ENCODE results near the gene VENTX. TPM values are rescaled to one million over a fixed set of nuclear protein-coding genes. Genes with fewer than 3 reads are reported as not detected.

VENTX gene
- total RNA-seq, 3 donors from 2014 or later = not detected

DNA sequence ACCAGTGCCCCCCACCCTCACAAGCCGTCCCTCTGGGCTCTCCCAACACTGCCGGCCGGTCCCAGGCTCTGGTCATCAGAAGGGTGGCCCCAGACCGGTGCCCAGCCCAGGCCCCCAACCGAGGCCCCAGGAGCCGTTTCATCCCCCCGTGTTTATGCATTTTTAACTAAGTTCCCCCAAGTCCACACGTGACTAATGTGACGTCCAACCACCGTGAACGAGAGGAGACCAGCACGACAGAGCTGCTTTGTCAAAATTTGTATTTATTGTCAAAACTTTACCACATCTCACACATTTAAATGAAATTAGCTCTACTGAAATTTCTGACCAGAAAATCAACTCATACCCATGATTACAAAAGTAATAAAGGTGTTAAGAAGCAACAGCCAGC lies 8.6 kb downstream of the VENTX start:
- Mint-ChIP-seq H3K36me3 (ENCODE audit: insufficient read depth) (no peaks in the 10 kb centered on the region), H3K4me1 (ENCODE audit: low read depth) (peaks cover 12% of the 10 kb centered on the region), H3K9me3 (no peaks in the 10 kb centered on the region), H3K27me3 (ENCODE audit: low read depth) (peaks cover 33% of the 10 kb centered on the region), H3K4me3 (no peak overlapping the region)
- ATAC-seq (no peak), DNase-seq (no peak)

DNA sequence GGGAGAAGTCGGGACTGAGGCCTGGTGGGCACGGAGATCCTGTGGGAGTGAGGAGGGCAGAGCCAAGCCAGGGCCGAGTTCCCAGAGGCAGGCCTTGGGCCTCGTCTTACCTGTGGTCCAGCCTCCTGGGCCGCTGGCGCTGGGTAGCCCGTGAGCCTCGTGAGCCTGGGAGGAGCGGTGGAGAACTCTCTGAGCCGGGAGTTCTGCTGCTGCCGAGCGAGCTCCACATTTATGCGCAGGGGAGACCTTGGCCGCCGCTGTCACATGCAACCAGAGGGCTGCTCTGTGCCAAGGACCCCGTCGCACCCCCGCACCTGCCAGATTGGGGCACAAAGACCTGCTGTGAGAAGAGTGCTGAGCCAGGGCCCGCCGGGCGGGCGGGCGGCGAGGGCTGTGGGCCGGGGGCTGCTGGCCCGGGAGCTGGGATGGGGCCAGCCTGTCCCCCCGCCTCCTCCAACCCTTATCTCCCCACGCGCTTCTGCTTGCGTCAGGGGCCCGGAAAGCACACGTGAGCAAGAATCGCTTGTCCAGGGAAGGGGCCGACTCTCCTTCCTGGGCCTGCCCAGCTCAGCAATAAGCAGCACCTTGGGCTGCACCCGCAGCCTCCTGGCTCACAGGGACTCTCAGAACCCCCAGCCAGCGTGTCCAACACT lies 10.2 kb downstream of the VENTX start:
- Mint-ChIP-seq H3K4me1 (ENCODE audit: low read depth) (peaks cover 3% of the 10 kb centered on the region), H3K4me3 (no peak overlapping the region), H3K27me3 (ENCODE audit: low read depth) (peaks cover 21% of the 10 kb centered on the region), H3K36me3 (ENCODE audit: insufficient read depth) (no peaks in the 10 kb centered on the region), H3K9me3 (no peaks in the 10 kb centered on the region)
- DNase-seq (no peak), ATAC-seq (no peak)

GRCh38 chr10:133248334-133248715 lies 10.7 kb downstream of the VENTX start:
- H3K4me3 Mint-ChIP-seq = no peak overlapping the region
- H3K9me3 Mint-ChIP-seq = no peaks in the 10 kb centered on the region
- peaks cover 17% of the 10 kb centered on the region for H3K27me3 Mint-ChIP-seq (ENCODE audit: low read depth)
- DNase-seq (no peak), ATAC-seq (no peak)
- H3K4me1 Mint-ChIP-seq (ENCODE audit: low read depth) = no peaks in the 10 kb centered on the region
- H3K36me3 Mint-ChIP-seq (ENCODE audit: insufficient read depth) = no peaks in the 10 kb centered on the region

- Mint-ChIP-seq H3K27me3 (ENCODE audit: low read depth) (peaks cover 11% of the 10 kb centered on the region), H3K4me3 (no peak overlapping the region), H3K4me1 (ENCODE audit: low read depth) (no peaks in the 10 kb centered on the region), H3K9me3 (no peaks in the 10 kb centered on the region), H3K36me3 (ENCODE audit: insufficient read depth) (no peaks in the 10 kb centered on the region)
- DNase-seq (no peak), ATAC-seq (no peak)
These were observed 11.6 kb downstream of the VENTX start for GRCh38 chr10:133249094-133249780.

DNA sequence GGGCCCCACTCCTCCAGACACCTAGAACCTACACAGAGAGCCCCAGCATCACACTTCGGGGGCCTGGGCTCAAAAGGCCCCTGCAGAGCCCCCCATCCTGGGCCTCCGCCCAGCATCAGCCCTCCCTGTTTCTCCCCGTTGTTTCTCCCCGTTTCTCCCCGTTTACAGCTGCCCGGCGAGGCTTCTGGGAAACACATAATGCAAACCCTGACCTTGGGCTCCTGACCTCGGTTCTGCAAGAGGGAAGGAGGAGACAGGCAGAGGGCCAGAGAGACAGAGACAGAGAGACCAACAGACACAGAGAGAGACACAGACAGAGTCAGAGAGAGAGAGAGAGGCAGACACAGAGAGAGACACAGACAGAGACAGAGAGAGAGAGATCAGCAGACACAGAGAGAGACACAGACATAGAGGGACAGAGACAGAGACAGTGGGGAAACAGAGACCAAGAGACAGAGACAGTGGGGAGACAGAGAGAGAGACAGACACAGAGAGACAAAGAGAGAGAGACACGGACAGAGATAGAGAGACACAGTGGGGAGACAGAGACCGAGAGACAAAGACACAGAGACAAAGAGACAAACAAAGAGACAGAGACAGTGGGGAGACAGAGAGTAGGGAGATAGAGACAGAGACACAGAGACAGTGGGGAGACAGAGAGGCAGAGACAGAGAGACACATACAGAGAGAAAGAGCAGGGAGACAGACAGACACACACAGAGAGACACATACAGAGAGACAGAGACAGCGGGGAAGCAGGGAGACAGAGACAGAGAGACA lies 12.5 kb downstream of the VENTX start:
- DNase-seq (no peak), ATAC-seq (no peak)
- Mint-ChIP-seq H3K36me3 (ENCODE audit: insufficient read depth) (no peaks in the 10 kb centered on the region), H3K9me3 (no peaks in the 10 kb centered on the region), H3K27me3 (ENCODE audit: low read depth) (peaks cover 11% of the 10 kb centered on the region), H3K4me3 (no peak overlapping the region), H3K4me1 (ENCODE audit: low read depth) (no peaks in the 10 kb centered on the region)

DNA sequence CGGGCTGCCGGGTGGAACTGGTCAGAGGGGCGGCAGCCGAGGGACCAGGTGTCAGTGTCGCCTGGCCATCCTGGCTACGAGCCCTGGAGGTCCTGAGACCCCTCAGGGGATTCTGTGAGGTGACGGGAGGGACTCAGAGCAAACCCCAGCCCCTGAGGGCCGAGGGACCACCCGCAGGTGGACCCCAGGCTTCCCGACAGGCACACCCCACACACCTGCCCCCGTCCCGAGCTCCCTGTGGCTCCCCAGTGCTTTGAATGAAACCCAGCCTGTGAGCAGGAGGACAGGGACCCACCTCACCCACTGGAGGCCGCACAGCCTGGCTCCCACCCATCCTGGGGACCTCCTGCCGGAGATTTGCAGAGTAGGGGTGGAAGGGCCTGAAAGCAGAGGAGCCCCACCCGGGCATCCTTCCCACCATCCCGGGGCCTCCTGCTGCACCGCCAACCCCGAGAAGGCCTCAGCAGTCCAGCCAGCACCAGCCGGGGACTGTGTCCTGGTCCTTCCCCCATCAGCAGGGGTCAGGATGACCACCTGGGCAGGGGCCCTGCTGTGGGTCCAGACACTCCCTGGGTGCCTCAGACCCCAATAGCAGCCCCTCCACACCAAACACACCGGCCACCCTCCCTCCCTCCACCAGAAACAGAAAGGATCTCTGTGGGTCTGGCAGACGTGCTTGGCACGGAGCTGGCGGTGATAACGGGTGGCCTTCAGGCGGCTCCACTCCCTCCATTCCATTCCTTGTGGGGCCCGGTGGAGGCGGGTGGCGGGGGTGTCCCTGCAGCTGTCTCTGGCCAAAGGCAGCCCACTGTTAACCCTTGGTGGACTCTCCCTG lies 13.9 kb downstream of the VENTX start:
- Mint-ChIP-seq H3K27me3 (ENCODE audit: low read depth) (peaks cover 8% of the 10 kb centered on the region), H3K4me3 (no peak overlapping the region), H3K4me1 (ENCODE audit: low read depth) (no peaks in the 10 kb centered on the region), H3K36me3 (ENCODE audit: insufficient read depth) (no peaks in the 10 kb centered on the region), H3K9me3 (no peaks in the 10 kb centered on the region)
- DNase-seq (no peak), ATAC-seq (no peak)

DNA sequence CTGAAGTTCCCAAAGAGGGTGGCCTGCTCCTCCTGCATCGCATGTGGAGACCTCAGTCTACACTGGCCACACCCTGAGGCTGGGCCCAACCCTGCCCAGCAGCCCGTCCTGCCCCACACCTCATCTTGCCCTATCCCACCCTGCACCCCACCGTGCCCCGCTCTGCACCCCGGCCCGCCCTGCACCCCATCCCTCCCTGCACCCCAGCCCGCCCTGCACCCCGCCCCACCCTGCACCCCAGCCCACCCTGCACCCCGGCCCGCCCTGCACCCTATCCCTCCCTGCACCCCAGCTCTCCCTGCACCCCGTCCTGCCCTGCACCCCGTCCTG lies 14.5 kb downstream of the VENTX start:
- Mint-ChIP-seq H3K27me3 (ENCODE audit: low read depth) (peaks cover 4% of the 10 kb centered on the region), H3K4me3 (no peak overlapping the region), H3K4me1 (ENCODE audit: low read depth) (peaks cover 2% of the 10 kb centered on the region), H3K9me3 (no peaks in the 10 kb centered on the region), H3K36me3 (ENCODE audit: insufficient read depth) (no peaks in the 10 kb centered on the region)
- DNase-seq (no peak), ATAC-seq (no peak)

DNA sequence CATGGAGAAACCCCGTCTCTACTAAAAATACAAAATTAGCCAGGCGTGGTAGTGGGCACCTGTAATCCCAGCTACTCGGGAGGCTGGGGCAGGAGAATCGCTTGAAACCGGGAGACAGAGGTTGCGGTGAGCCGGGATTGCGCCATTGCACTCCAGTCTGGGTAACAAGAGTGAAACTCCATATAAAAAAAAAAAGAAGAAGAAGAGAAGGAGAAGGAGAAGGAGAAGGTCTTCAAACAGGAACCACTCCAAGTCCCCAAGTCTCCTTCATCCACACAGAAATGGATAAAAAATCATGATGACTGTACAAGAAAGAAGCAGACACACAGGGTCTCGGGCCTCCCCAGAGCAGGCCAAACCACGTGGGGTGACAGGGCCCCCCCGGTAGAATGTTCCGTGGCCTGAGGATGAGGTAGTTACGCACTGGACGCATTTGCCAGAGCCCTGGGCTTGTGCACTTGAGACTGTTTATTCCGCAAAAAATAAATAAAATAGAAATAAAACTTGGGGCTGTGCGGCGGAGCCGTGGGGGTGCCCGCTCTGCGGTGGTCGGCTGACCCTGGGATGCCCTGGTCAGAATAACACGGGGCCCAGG lies 15.8 kb downstream of the VENTX start:
- Mint-ChIP-seq H3K27me3 (ENCODE audit: low read depth) (peaks cover 3% of the 10 kb centered on the region), H3K9me3 (no peaks in the 10 kb centered on the region)
- no peak for ATAC-seq

DNA sequence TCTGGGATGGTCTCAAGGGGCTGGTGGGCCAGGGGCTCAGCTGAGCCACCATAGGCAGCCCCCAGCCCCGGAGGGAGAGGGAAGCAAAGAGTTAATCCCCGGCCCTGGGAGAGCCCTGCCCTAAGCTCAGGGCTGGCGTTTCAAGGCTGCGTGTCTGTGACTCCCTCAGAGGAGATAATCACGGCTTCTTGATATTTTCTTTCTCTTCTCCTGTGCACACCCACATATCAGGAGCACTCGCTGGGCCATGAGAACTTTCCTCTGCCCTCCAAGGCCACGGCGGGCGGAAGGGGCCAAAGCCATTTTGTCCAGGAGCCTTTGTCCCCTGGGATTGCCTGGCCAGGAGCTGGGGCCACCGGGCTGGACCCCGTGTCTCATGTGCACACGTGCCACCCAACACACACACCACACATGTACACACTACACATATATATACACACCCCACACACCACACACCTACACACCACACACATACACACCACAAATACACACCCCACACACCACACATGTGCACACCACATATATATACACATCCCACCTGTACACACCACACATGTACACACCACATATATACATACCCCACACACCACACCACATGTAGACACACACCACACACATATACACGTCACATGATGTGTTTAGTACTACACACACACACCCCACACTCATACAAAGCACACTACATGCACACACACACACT lies 16.9 kb downstream of the VENTX start:
- no peaks in the 10 kb centered on the region for H3K9me3 Mint-ChIP-seq
- peaks cover 3% of the 10 kb centered on the region for H3K27me3 Mint-ChIP-seq (ENCODE audit: low read depth)
- no peak overlapping the region for H3K4me3 Mint-ChIP-seq
- ATAC-seq (no peak), DNase-seq (no peak)
- peaks cover 22% of the 10 kb centered on the region for H3K4me1 Mint-ChIP-seq (ENCODE audit: low read depth)
- H3K36me3 Mint-ChIP-seq (ENCODE audit: insufficient read depth) = no peaks in the 10 kb centered on the region

More for the DNA sequence above, 15.8 kb downstream of the VENTX start:
- H3K4me3 Mint-ChIP-seq = no peak overlapping the region
- no peaks in the 10 kb centered on the region for H3K36me3 Mint-ChIP-seq (ENCODE audit: insufficient read depth)
- DNase-seq = no peak
- peaks cover 14% of the 10 kb centered on the region for H3K4me1 Mint-ChIP-seq (ENCODE audit: low read depth)

GRCh38 chr10:133255323-133255722 lies 17.7 kb downstream of the VENTX start:
- Mint-ChIP-seq H3K4me3 (no peak overlapping the region), H3K4me1 (ENCODE audit: low read depth) (peaks cover 29% of the 10 kb centered on the region), H3K27me3 (ENCODE audit: low read depth) (peaks cover 2% of the 10 kb centered on the region), H3K9me3 (no peaks in the 10 kb centered on the region), H3K36me3 (ENCODE audit: insufficient read depth) (no peaks in the 10 kb centered on the region)
- no peak for ATAC-seq
- no peak for DNase-seq

DNA sequence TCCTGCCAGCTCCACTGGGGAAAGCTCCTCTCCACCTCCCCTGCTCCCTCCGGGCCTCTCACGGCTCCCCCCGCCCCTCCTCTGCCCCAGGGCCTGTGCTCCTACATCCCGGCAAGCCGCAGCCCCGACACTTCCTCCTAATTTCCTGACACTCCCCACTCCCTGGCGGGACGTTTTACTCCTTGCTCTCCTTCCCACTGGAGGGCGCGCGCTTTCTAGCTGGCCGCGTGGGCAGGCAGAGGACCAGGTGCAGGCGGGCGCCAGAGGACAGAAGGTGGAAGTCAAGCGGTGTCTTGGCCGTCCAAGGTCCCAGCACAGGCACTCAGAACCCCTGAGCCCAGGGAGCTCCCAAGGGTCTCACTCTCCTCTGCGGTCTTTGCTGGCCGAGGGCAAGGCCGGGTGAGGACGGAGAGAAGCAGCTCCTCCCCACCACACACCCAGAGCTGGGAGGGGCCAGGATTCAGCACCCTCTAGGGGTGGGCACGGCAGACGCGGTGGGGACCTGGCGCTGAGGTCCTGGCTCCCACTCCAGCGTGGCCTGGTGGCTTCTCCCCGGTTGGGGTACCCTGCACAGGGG lies 19.9 kb downstream of the VENTX start:
- H3K27me3 Mint-ChIP-seq (ENCODE audit: low read depth) = no peaks in the 10 kb centered on the region

DNA sequence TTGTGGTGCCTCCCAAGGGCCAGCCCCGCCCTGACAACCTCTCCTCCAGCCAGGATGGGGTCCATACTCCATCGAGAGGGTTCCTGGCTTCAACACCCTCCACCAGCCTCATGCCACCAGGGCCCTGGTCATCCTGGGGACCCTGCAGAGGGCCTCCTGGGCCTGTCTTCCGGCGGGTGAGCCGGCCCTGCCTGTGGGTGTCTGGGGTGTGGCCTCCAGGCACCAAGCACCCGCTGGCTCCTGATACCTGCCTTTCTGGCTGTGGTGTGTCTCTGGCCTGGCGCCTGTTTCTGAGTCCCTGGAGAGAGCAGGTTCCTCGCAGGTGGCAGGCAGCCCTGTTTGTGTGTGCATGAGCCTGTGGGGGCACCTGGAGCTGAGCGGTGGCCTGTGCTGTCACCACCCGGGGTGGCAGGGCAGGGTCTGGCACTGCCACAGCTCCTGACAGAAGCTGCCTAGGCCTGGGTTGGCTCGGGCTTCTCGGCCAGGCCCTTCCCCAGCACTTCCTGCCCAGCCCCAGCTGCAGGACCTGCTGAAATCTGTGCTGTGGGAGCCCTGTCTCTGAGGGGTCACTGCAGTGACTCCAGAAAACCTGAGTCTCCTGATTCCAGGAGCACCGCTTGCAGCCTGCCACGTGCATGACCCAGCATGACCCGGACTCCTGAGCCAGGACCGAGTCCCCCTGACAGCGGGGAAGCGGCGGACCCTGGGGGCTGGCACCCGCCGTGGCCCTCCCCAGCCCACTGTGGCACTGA lies 20.6 kb downstream of the VENTX start:
- H3K9me3 Mint-ChIP-seq = no peaks in the 10 kb centered on the region
- ATAC-seq (no peak), DNase-seq (no peak)
- no peaks in the 10 kb centered on the region for H3K27me3 Mint-ChIP-seq (ENCODE audit: low read depth)
- peaks cover 48% of the 10 kb centered on the region for H3K4me1 Mint-ChIP-seq (ENCODE audit: low read depth)
- H3K36me3 Mint-ChIP-seq (ENCODE audit: insufficient read depth) = no peaks in the 10 kb centered on the region
- H3K4me3 Mint-ChIP-seq = no peak overlapping the region

More for the DNA sequence above, 19.9 kb downstream of the VENTX start:
- H3K9me3 Mint-ChIP-seq = no peaks in the 10 kb centered on the region
- H3K4me3 Mint-ChIP-seq = no peak overlapping the region
- ATAC-seq = no peak
- DNase-seq = no peak
- peaks cover 42% of the 10 kb centered on the region for H3K4me1 Mint-ChIP-seq (ENCODE audit: low read depth)
- H3K36me3 Mint-ChIP-seq (ENCODE audit: insufficient read depth) = no peaks in the 10 kb centered on the region

Data from activated T-cell treated with anti-CD3 and anti-CD28 coated beads, Interleukin-2, amount 50 U/mL, for 4 hours (primary cell).